Upper lobe of right lung (tissue), 1 donor: Measurements from ENCODE around the gene COG4. TPM values are rescaled to one million over a fixed set of nuclear protein-coding genes. Genes with fewer than 3 reads are reported as not detected.
A peak's percentile ranks its signal among the peaks of the same experiment; 100 is the strongest.

Experiments
- ATAC-seq: fragments of 200-7000 bp; cut with Tn5 transposase; one replicate; pipeline ENCODE4 v1.9.1; 2020; ENCODE audit warnings: mild to moderate bottlenecking, moderate library complexity
- DNase-seq: peaks from one replicate; pipeline ENCODE4 v3.0.0-alpha.2; 2020
- H3K27ac ChIP-seq: fragments of 200-600 bp; one replicate; pipeline ENCODE4 v1.8.0; 2022
- H3K27me3 ChIP-seq: fragments of 200-600 bp; one replicate; pipeline ENCODE4 v1.8.0; 2022; ENCODE audit warnings: mild to moderate bottlenecking
- H3K36me3 ChIP-seq: fragments of 200-600 bp; one replicate; pipeline ENCODE4 v1.8.0; 2022
- H3K4me1 ChIP-seq: fragments of 200-600 bp; one replicate; pipeline ENCODE4 v1.8.0; 2022
- H3K4me3 ChIP-seq: fragments of 200-600 bp; one replicate; pipeline ENCODE4 v1.8.0; 2022; ENCODE audit warnings: mild to moderate bottlenecking
- H3K9me3 ChIP-seq: fragments of 200-600 bp; one replicate; pipeline ENCODE4 v1.8.0; 2022
- CTCF ChIP-seq: fragments of 200-600 bp; IDR thresholded peaks from one replicate; pipeline ENCODE4 v1.8.0; 2022; ENCODE audit warnings: antibody characterized with exemption
- intact Hi-C: fragments of 100-400 bp; cut with DNase I; formaldehyde crosslinking; loops from one replicate; pipeline ENCODE4 v1.11.0; 2022
- total RNA-seq: library from RNA; stranded (reverse); fragmentation: NEBNext Ultra II Directional; extraction: Animal tissue kit (Norgen Biotek cat#: 25700); gene quantifications from one replicate; pipeline ENCODE4 v1.2.1, GENCODE V29; 2021
- donor health status: DM: no; HTN: yes; CAD: no; lungs with severe emphysema.

The COG4 gene
- total RNA-seq, 1 donor from 2014 or later: 63.0 TPM

- peak; percentile 5 for ATAC-seq
- Histone ChIP-seq H3K27ac (peak overlapping the region; percentile 67), H3K4me3 (no peak overlapping the region), H3K4me1 (peaks cover 86% of the 10 kb centered on the region), H3K36me3 (no peaks in the 10 kb centered on the region), H3K9me3 (no peaks in the 10 kb centered on the region), H3K27me3 (no peaks in the 10 kb centered on the region)
- TF ChIP-seq CTCF: no peak
- intact Hi-C loops: loop anchor here (10.0 kb wide), 1 partner anchor 48 kb away; no protein-coding TSS in a partner anchor
- DNase-seq: no peak
Measured at GRCh38 chr16:70432723-70433457, 90.5 kb downstream of the COG4 start.

GRCh38 chr16:70432356-70432722 lies 91.0 kb downstream of the COG4 start:
- DNase-seq: no peak
- H3K4me3 ChIP-seq: no peak overlapping the region
- H3K4me1 ChIP-seq: peaks cover 85% of the 10 kb centered on the region
- intact Hi-C loops: loop anchor here (10.0 kb wide), 1 partner anchor 48 kb away; no protein-coding TSS in a partner anchor
- no peaks in the 10 kb centered on the region for H3K36me3 ChIP-seq
- no peaks in the 10 kb centered on the region for H3K27me3 ChIP-seq
- no peak for ATAC-seq
- H3K9me3 ChIP-seq: no peaks in the 10 kb centered on the region
- H3K27ac ChIP-seq: peak overlapping the region; percentile 67
- TF ChIP-seq CTCF: no peak

- H3K36me3 ChIP-seq: no peaks in the 10 kb centered on the region
- TF ChIP-seq CTCF: no peak
- H3K4me1 ChIP-seq: peaks cover 70% of the 10 kb centered on the region
- no peak overlapping the region for H3K4me3 ChIP-seq
- intact Hi-C loops: loop anchor here (10.0 kb wide), 1 partner anchor 46 kb away; no protein-coding TSS in a partner anchor
- H3K27ac ChIP-seq: peak overlapping the region; percentile 85
- no peaks in the 10 kb centered on the region for H3K27me3 ChIP-seq
- peak; percentile 75 for DNase-seq
- H3K9me3 ChIP-seq: no peaks in the 10 kb centered on the region
- ATAC-seq: peak; percentile 58
Measured at GRCh38 chr16:70430667-70431536, 92.5 kb downstream of the COG4 start.

Other genes with a start within 250 kb of the COG4 start
- gene AARS1, start 234.0 kb downstream of the COG4 start, total RNA-seq: 113 TPM
- 27.6 TPM for gene DDX19B, start 224.4 kb downstream of the COG4 start, total RNA-seq
- 33.0 TPM for gene DDX19A, start 176.7 kb downstream of the COG4 start, total RNA-seq
- gene ST3GAL2, start 84.5 kb downstream of the COG4 start, total RNA-seq: 30.9 TPM
- 26.0 TPM for gene FCSK, start 69.0 kb downstream of the COG4 start, total RNA-seq
- gene SF3B3, start 262 bp upstream of the COG4 start, total RNA-seq: 174 TPM
- 3.3 TPM for gene IL34, start 123.0 kb upstream of the COG4 start, total RNA-seq
- 81.3 TPM for gene MTSS2, start 162.5 kb upstream of the COG4 start, total RNA-seq